Astrocyte of the spinal cord (primary cell): ENCODE measurements around the gene SHF.
A peak's percentile ranks its signal among the peaks of the same experiment; 100 is the strongest.

ENCODE experiments used
- DNase-seq: peaks from one replicate; pipeline ENCODE4 v3.0.0; 2011; ENCODE audit warnings: low read depth, low spot score
- H3K4me3 ChIP-seq: 2 replicates; pipeline ENCODE4 v1.5.1; 2011; ENCODE audit warnings: low read depth, mild to moderate bottlenecking, low read length, moderate library complexity
- CTCF ChIP-seq: IDR thresholded peaks from 2 replicates; pipeline ENCODE4 v1.5.1; 2012; ENCODE audit warnings: low read depth, mild to moderate bottlenecking, low read length, inconsistent platforms
- in situ Hi-C: cut with HindIII; loops from 2 replicates; pipeline ENCODE4 v1.10.0; 2017; ENCODE audit warnings: low sequenced_read_pairs

Gene SHF

DNA sequence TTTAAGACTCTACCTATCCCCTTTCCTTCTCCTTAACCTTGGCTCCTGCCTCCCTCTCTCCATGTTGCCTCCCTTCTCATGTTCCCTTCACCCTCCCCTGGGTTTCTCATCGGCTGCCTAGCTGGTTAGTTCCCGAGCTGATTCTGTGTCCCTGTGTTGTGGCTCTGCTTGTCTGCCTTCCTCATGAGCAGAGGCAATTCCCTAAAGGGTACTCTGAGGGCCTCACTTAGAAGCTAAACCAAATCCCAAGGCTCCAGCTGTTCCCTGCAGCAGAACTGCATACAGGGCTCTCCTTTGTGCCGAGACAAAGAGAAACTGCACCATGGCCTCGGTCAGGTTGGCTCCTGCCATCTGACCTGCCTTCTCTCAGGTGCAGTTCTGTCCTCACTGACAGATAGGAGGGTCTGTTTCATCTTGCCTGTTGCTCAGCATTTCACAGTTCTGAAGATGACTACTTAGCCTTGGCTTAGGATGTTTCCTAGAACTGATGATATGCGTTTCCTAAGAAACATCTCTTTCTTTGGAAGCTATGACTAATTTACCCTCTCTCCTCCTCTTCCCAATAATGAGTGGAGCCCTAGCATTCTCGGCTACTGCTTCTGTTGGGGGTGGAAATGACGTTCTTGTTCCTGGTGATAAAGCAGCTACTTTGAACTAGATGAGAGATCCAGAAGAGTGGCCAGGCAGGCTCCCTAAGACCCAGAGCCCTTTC, 30.9 kb downstream of the SHF start:
- in situ Hi-C loops = no loop called here
- peak; percentile 60 for DNase-seq
- no peak for TF ChIP-seq CTCF
- no peak overlapping the region for H3K4me3 ChIP-seq

DNA sequence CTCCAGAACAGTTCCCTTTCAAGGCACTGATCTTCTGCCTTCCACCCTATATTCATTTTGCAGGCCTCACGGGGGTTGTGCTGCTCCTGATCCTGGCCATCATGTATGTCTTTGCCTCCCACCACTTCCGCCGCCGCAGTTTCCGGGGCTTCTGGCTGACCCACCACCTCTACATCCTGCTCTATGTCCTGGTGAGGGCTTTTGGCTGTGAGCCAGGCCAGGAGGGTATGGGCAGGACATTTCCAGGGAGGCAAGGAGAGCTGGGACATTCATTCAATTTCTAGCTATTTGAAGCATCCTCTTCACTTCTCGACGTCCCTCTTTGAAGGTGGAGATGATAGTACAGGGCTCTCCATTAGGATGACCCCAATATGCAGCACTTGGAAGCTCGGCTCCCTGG, 32.0 kb downstream of the SHF start:
- H3K4me3 ChIP-seq = no peak overlapping the region
- in situ Hi-C loops = no loop called here
- no peak for TF ChIP-seq CTCF
- DNase-seq = no peak

- no peak for TF ChIP-seq CTCF
- no peak overlapping the region for H3K4me3 ChIP-seq
- no peak for DNase-seq
- in situ Hi-C loops = no loop called here
Observed at GRCh38 chr15:45151998-45152828, 35.6 kb downstream of the SHF start.

- no peak for DNase-seq
- TF ChIP-seq CTCF = no peak
- H3K4me3 ChIP-seq = no peak overlapping the region
- in situ Hi-C loops = no loop called here
Observed at GRCh38 chr15:45150997-45151396, 36.8 kb downstream of the SHF start.

GRCh38 chr15:45150481-45150880, 37.3 kb downstream of the SHF start:
- no peak for TF ChIP-seq CTCF
- DNase-seq = no peak
- no peak overlapping the region for H3K4me3 ChIP-seq
- in situ Hi-C loops = no loop called here

GRCh38 chr15:45149060-45149459, 38.7 kb downstream of the SHF start:
- DNase-seq = no peak
- no peak overlapping the region for H3K4me3 ChIP-seq
- TF ChIP-seq CTCF = no peak
- in situ Hi-C loops = no loop called here
